ENCODE results near the gene HRG.

DNA sequence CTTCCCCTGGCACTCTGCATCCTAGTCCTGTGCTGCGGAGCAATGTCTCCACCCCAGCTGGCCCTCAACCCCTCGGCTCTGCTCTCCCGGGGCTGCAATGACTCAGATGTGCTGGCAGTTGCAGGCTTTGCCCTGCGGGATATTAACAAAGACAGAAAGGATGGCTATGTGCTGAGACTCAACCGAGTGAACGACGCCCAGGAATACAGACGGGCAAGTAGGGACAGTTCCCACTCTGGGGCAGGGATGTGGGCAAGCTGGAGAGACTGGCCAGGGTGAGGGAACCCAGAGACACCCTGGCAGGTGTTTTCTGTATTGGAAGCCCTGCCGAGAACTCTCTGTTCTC lies 25.4 kb upstream of the HRG start:
- TF ChIP-seq, protein P1, sequence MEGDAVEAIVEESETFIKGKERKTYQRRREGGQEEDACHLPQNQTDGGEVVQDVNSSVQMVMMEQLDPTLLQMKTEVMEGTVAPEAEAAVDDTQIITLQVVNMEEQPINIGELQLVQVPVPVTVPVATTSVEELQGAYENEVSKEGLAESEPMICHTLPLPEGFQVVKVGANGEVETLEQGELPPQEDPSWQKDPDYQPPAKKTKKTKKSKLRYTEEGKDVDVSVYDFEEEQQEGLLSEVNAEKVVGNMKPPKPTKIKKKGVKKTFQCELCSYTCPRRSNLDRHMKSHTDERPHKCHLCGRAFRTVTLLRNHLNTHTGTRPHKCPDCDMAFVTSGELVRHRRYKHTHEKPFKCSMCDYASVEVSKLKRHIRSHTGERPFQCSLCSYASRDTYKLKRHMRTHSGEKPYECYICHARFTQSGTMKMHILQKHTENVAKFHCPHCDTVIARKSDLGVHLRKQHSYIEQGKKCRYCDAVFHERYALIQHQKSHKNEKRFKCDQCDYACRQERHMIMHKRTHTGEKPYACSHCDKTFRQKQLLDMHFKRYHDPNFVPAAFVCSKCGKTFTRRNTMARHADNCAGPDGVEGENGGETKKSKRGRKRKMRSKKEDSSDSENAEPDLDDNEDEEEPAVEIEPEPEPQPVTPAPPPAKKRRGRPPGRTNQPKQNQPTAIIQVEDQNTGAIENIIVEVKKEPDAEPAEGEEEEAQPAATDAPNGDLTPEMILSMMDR (conservative IDR thresholded peaks at IDR 0.05): no peak
- no peak for TF ChIP-seq EZH2 (IDR thresholded peaks at IDR 0.05; ENCODE audit: low read depth)

All from PC-9 (cell line).